Measurements from ENCODE around the gene KCNN1. TPM values are rescaled to one million over a fixed set of nuclear protein-coding genes. Genes with fewer than 3 reads are reported as not detected.

The KCNN1 gene
- total RNA-seq, 2 donors from 2014 or later: not detected

- H3K27ac ChIP-seq: no peak overlapping the region
- H3K4me3 ChIP-seq: no peak overlapping the region
- 1 to 2% methylated on average over 43 to 47 of the region's 48 CpGs for WGBS, 2 donors
- H3K9me3 ChIP-seq: no peaks in the 10 kb centered on the region
- H3K27me3 ChIP-seq: peaks cover 0 to 46% of the 10 kb centered on the region in 2 donors
- intact Hi-C loops (cut with DNase I): no loop called here
- TF ChIP-seq CTCF (IDR thresholded peaks at IDR 0.05) (no peak), POLR2A (IDR thresholded peaks at IDR 0.05) (no peak)
- DNase-seq: no peak
- no peaks in the 10 kb centered on the region for H3K36me3 ChIP-seq (replicated peaks in 1 of 2; ENCODE audit: insufficient read depth in 1 of 2, low read depth in 2 of 2)
- H3K4me1 ChIP-seq: peaks cover 50% of the 10 kb centered on the region
- ATAC-seq: no peak
These were observed 16.4 kb upstream of the KCNN1 start for GRCh38 chr19:17950310-17951156.

GRCh38 chr19:17951157-17951989 is 15.5 kb upstream of the KCNN1 start:
- intact Hi-C loops (cut with DNase I): no loop called here
- Histone ChIP-seq H3K27ac (no peak overlapping the region), H3K4me1 (peaks cover 50% of the 10 kb centered on the region), H3K9me3 (no peaks in the 10 kb centered on the region), H3K4me3 (no peak overlapping the region), H3K36me3 (replicated peaks in 1 of 2; ENCODE audit: insufficient read depth in 1 of 2, low read depth in 2 of 2) (no peaks in the 10 kb centered on the region), H3K27me3 (peaks cover 0 to 52% of the 10 kb centered on the region in 2 donors)
- DNase-seq (no peak), ATAC-seq (no peak)
- TF ChIP-seq POLR2A (IDR thresholded peaks at IDR 0.05) (no peak), CTCF (IDR thresholded peaks at IDR 0.05) (no peak)
- WGBS, 2 donors: 0 to 5% methylated on average over 20 to 33 of the region's 33 CpGs

- H3K27ac ChIP-seq: no peak overlapping the region
- 0 to 1% methylated on average over 19 to 57 of the region's 68 CpGs for WGBS, 2 donors
- H3K36me3 ChIP-seq (replicated peaks in 1 of 2; ENCODE audit: insufficient read depth in 1 of 2, low read depth in 2 of 2): no peaks in the 10 kb centered on the region
- no peak overlapping the region for H3K4me3 ChIP-seq
- no peaks in the 10 kb centered on the region for H3K9me3 ChIP-seq
- intact Hi-C loops (cut with DNase I): no loop called here
- ATAC-seq (no peak), DNase-seq (no peak)
- H3K27me3 ChIP-seq: peaks cover 0 to 52% of the 10 kb centered on the region in 2 donors
- TF ChIP-seq CTCF (IDR thresholded peaks at IDR 0.05) (no peak), POLR2A (IDR thresholded peaks at IDR 0.05) (no peak)
- peaks cover 47% of the 10 kb centered on the region for H3K4me1 ChIP-seq
These were observed 14.6 kb upstream of the KCNN1 start for GRCh38 chr19:17951990-17952976.

GRCh38 chr19:17953316-17953801 is 13.5 kb upstream of the KCNN1 start:
- intact Hi-C loops (cut with DNase I): no loop called here

More at GRCh38 chr19:17953316-17953801, 13.5 kb upstream of the KCNN1 start:
- Histone ChIP-seq H3K4me1 (peaks cover 45% of the 10 kb centered on the region), H3K4me3 (no peak overlapping the region), H3K27ac (no peak overlapping the region), H3K9me3 (no peaks in the 10 kb centered on the region), H3K36me3 (replicated peaks in 1 of 2; ENCODE audit: insufficient read depth in 1 of 2, low read depth in 2 of 2) (no peaks in the 10 kb centered on the region), H3K27me3 (peaks cover 0 to 52% of the 10 kb centered on the region in 2 donors)
- TF ChIP-seq POLR2A (IDR thresholded peaks at IDR 0.05): no peak
- no peak for TF ChIP-seq CTCF (IDR thresholded peaks at IDR 0.05)
- DNase-seq (no peak), ATAC-seq (no peak)
- 49 to 57% methylated on average over 4 to 7 of the region's 7 CpGs for WGBS, 2 donors
